ENCODE measurements around the gene MTCL1.

Gene MTCL1

GRCh38 chr18:8705238-8705960, at the start of gene MTCL1:
TSS of gene MTCL1 (plus strand) at chr18:8705556. CDS start at chr18:8705661, 105 bp downstream.
- peak; percentile 70 for DNase-seq

- no peak for DNase-seq
Measured at GRCh38 chr18:8656232-8656631, 49.1 kb upstream of the MTCL1 start.

GRCh38 chr18:8657050-8657820, 48.1 kb upstream of the MTCL1 start:
- no peak for DNase-seq

GRCh38 chr18:8657873-8658470, 47.4 kb upstream of the MTCL1 start:
- DNase-seq = no peak

GRCh38 chr18:8658858-8659485, 46.4 kb upstream of the MTCL1 start:
- no peak for DNase-seq

GRCh38 chr18:8659609-8660242, 45.6 kb upstream of the MTCL1 start:
- DNase-seq = no peak

GRCh38 chr18:8660316-8660715, 45.0 kb upstream of the MTCL1 start:
- DNase-seq = no peak

GRCh38 chr18:8661754-8662559, 43.4 kb upstream of the MTCL1 start:
- DNase-seq = peak; percentile 9

GRCh38 chr18:8662560-8663255, 42.6 kb upstream of the MTCL1 start:
- no peak for DNase-seq

- no peak for DNase-seq
Measured at GRCh38 chr18:8667846-8668245, 37.5 kb upstream of the MTCL1 start.

- no peak for DNase-seq
Measured at GRCh38 chr18:8668381-8668780, 37.0 kb upstream of the MTCL1 start.

- no peak for DNase-seq
Measured at GRCh38 chr18:8669571-8669970, 35.8 kb upstream of the MTCL1 start.

- DNase-seq = no peak
Measured at GRCh38 chr18:8673256-8674209, 31.8 kb upstream of the MTCL1 start.

GRCh38 chr18:8675057-8675456, 30.3 kb upstream of the MTCL1 start:
- DNase-seq = no peak

GRCh38 chr18:8681196-8681595, 24.2 kb upstream of the MTCL1 start:
- no peak for DNase-seq

GRCh38 chr18:8684577-8684976, 20.8 kb upstream of the MTCL1 start:
- no peak for DNase-seq

- DNase-seq = no peak
Measured at GRCh38 chr18:8685141-8685913, 20.0 kb upstream of the MTCL1 start.

- DNase-seq = no peak
Measured at GRCh38 chr18:8685914-8686216, 19.5 kb upstream of the MTCL1 start.

GRCh38 chr18:8686611-8687010, 18.7 kb upstream of the MTCL1 start:
- no peak for DNase-seq

Measured in hematopoietic multipotent progenitor cell treated with erythropoietin and hydrocortisone succinate and interleukin-3 and kit ligand, for 4 days (in vitro differentiated cells).